T-cell (primary cell): ENCODE results near the gene CCIN. TPM values are rescaled to one million over a fixed set of nuclear protein-coding genes. Genes with fewer than 3 reads are reported as not detected.
A peak's percentile ranks its signal among the peaks of the same experiment; 100 is the strongest.

Source experiments
- ATAC-seq, 4 experiments: fragments of 200-7000 bp in 3 of 4; fragments of 150-1000 bp in 1 of 4; cut with Tn5 transposase; replicated peaks in 1 of 4; 1 replicate in 3 of 4; 2 replicates in 1 of 4; pipeline ENCODE4 v1.10.0; 2021; ENCODE audit warnings: moderate library complexity in 3 of 4, mild to moderate bottlenecking in 2 of 4, moderate number of reproducible peaks in 1 of 4
- CTCF ChIA-PET, 2 donors: fragments of 300-600 bp; sonication (Branson Sonifier 250); formaldehyde crosslinking; loops; one replicate each; lab custom pipeline; 2022; ENCODE audit warnings: antibody characterized with exemption in 2 of 2; lab: Charles Lee
- POLR2A ChIA-PET, 2 donors: fragments of 300-600 bp; sonication (Branson Sonifier 250); formaldehyde crosslinking; loops; one replicate each; lab custom pipeline; 2022; ENCODE audit warnings: antibody characterized with exemption in 2 of 2; lab: Charles Lee
- DNase-seq, 35 experiments: peaks; one replicate each; pipeline versions ENCODE4 v3.0.0 to v3.0.0-alpha.2; 2013 to 2023
- H3K27ac ChIP-seq: one replicate; pipeline ENCODE4 v1.5.1; 2013; ENCODE audit warnings: low read length
- H3K27me3 ChIP-seq, 2 experiments: replicated peaks in 1 of 2; 1 replicate in 1 of 2; 2 replicates in 1 of 2; pipeline versions ENCODE4 v1.6.1 to v1.7.0; 2013; ENCODE audit warnings: low read length in 1 of 2, mixed read lengths in 1 of 2; ENCODE audit not compliant: control insufficient read depth in 2 of 2, insufficient read depth in 2 of 2; ENCODE audit errors: extremely low read depth in 1 of 2
- H3K36me3 ChIP-seq, 2 donors: 1 replicate in 1 of 2; 2 replicates in 1 of 2; pipeline versions ENCODE4 v1.6.1 to v1.7.0; 2013; ENCODE audit warnings: low read length in 1 of 2; ENCODE audit not compliant: control insufficient read depth in 2 of 2, insufficient read depth in 1 of 2; ENCODE audit errors: extremely low read depth in 1 of 2
- H3K4me1 ChIP-seq, 2 experiments: 1 replicate in 1 of 2; 2 replicates in 1 of 2; pipeline versions ENCODE4 v1.6.1 to v1.7.0; 2013; ENCODE audit warnings: low read length in 2 of 2, mixed read lengths in 1 of 2; ENCODE audit not compliant: insufficient read depth in 2 of 2, control insufficient read depth in 1 of 2; ENCODE audit errors: extremely low read depth in 1 of 2
- H3K4me3 ChIP-seq, 2 donors: 1 replicate in 1 of 2; 2 replicates in 1 of 2; pipeline versions ENCODE4 v1.5.1 to v1.7.0; 2013; ENCODE audit warnings: mild to moderate bottlenecking in 2 of 2, low read length in 1 of 2, moderate library complexity in 1 of 2; ENCODE audit not compliant: control insufficient read depth in 1 of 2; ENCODE audit errors: extremely low read depth in 1 of 2
- H3K9me3 ChIP-seq: 2 replicates; pipeline ENCODE4 v1.7.0; 2013
- H3K27ac Mint-ChIP-seq, 2 donors: one replicate each; pipeline ENCODE4 v1.8.0; 2020 to 2021; ENCODE audit warnings: mild to moderate bottlenecking in 2 of 2, mixed read lengths in 2 of 2
- H3K27me3 Mint-ChIP-seq, 2 donors: one replicate each; pipeline ENCODE4 v1.8.0; 2021 to 2022; ENCODE audit warnings: mixed read lengths in 2 of 2
- H3K36me3 Mint-ChIP-seq: one replicate; pipeline ENCODE4 v1.8.0; 2021; ENCODE audit warnings: mixed read lengths
- H3K4me1 Mint-ChIP-seq, 3 donors: one replicate each; pipeline ENCODE4 v1.8.0; 2020 to 2022; ENCODE audit warnings: mixed read lengths in 3 of 3, mild to moderate bottlenecking in 1 of 3
- H3K4me3 Mint-ChIP-seq, 3 donors: one replicate each; pipeline ENCODE4 v1.8.0; 2020 to 2022; ENCODE audit warnings: mild to moderate bottlenecking in 3 of 3, mixed read lengths in 3 of 3, moderate library complexity in 3 of 3
- H3K9me3 Mint-ChIP-seq, 3 donors: one replicate each; pipeline ENCODE4 v1.8.0; 2020 to 2022; ENCODE audit warnings: mixed read lengths in 3 of 3
- WGBS: methylation state at CpG from one replicate; pipeline ENCODE4 v1.1.5; 2013; ENCODE audit warnings: missing lambda C conversion rate; ENCODE audit not compliant: insufficient coverage; 5-methylcytosine and 5-hydroxymethylcytosine counted together
- total RNA-seq, 35 experiments: library from RNA in 6 of 35; stranded (reverse) in 6 of 35; fragments of 120-200 nt in 1 of 35; gene quantifications; one replicate each; pipeline versions ENCODE4 v1.2.1 to v1.2.4 and lab custom pipeline; 2013 to 2026

The CCIN gene
- total RNA-seq, 5 donors from 2014 or later (not counting 1 experiment from before 2014, with no cell fraction given) = 0.13 to 0.84 (median 0.68) TPM; not detected in 2

DNA sequence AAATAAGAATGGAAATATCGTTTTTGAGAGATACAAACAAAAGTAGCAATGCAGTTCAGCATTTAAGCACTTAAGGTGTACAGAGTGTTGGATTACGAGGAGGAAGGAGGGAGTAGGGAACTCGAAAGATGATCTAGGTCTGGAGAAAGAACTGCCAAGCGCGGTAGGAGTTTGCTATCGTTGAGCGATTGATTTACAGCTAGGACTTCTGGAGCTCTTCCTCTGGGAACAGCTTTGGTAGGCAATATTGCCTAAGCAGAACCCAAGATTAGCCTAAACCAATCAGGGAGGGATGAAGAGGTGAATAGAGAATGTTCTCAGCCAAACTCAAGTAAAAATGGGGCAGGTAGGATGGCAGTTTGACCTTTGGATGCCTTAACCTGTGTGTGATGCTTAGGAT, 22.5 kb downstream of the CCIN start:
- H3K27ac Mint-ChIP-seq = peak overlapping the region; percentile 88 to 92
- no peaks in the 10 kb centered on the region for H3K27me3 ChIP-seq
- ATAC-seq = no peak
- H3K27ac ChIP-seq = no peak overlapping the region
- peaks cover 24 to 34% of the 10 kb centered on the region in 2 experiments for H3K4me1 ChIP-seq
- ChIA-PET CTCF (interaction anchor here (0.6 to 2.5 kb wide), 6 partner anchors 9 to 1109 kb away, joined by 3 to 19 read pairs (median 3); no protein-coding TSS in a partner anchor), POLR2A (interaction anchor here in 1 of 2 donors (0.6 kb wide), 3 partner anchors 39 to 1546 kb away, joined by 4 read pairs; no protein-coding TSS in a partner anchor)
- peaks cover 46 to 60% (median 50%) of the 10 kb centered on the region in 3 donors for H3K4me1 Mint-ChIP-seq
- 0% methylated on average over 6 of the region's 7 CpGs for WGBS
- H3K9me3 Mint-ChIP-seq = no peaks in the 10 kb centered on the region
- peaks cover 18% of the 10 kb centered on the region for H3K36me3 Mint-ChIP-seq
- H3K4me3 ChIP-seq = peak overlapping the region; percentile 68 to 72
- peak overlapping the region; percentile 91 to 94 (median 92) for H3K4me3 Mint-ChIP-seq
- H3K9me3 ChIP-seq = no peaks in the 10 kb centered on the region
- H3K27me3 Mint-ChIP-seq = peaks cover 0 to 5% of the 10 kb centered on the region in 2 donors
- H3K36me3 ChIP-seq = peaks cover 0 to 4% of the 10 kb centered on the region in 2 donors
- DNase-seq = no peak

DNA sequence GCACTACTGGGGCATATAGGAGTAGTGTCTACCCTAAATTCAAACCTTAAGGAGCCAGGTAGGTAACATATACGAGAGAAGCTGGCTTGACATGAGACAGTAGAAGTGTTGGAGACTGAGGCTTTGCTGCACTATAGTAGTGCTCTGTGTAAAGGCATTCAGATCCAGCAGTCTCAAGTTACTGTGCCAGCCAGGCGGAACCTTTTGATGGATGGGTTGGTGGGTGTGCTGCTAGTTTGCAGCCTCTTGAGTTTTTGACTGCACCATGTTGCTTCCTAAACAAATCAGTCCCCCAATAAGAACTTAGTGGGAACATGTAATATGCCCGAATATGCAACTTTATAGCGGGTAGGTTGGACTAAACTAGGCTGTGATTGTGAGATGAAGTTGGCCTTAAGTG, 23.0 kb downstream of the CCIN start:
- Histone ChIP-seq H3K4me3 (peak overlapping the region; percentile 68 to 72), H3K36me3 (peaks cover 0 to 8% of the 10 kb centered on the region in 2 donors), H3K27me3 (no peaks in the 10 kb centered on the region), H3K27ac (no peak overlapping the region), H3K9me3 (no peaks in the 10 kb centered on the region), H3K4me1 (peaks cover 24 to 37% of the 10 kb centered on the region in 2 experiments)
- peaks cover 18% of the 10 kb centered on the region for H3K36me3 Mint-ChIP-seq
- H3K4me3 Mint-ChIP-seq = peak overlapping the region; percentile 91 to 94 (median 92)
- POLR2A ChIA-PET = interaction anchor here in 1 of 2 donors (0.6 kb wide), 2 partner anchors 403 to 1547 kb away, joined by 3 to 4 read pairs; no protein-coding TSS in a partner anchor
- H3K9me3 Mint-ChIP-seq = no peaks in the 10 kb centered on the region
- DNase-seq (no peak), ATAC-seq (no peak)
- H3K27ac Mint-ChIP-seq = peak overlapping the region in 1 of 2 donors; percentile 88
- CTCF ChIA-PET = interaction anchor here (0.6 to 2.3 kb wide), 3 partner anchors 9 to 1109 kb away, joined by 3 to 19 read pairs (median 3); no protein-coding TSS in a partner anchor
- 38% methylated on average over 1 of the region's 4 CpGs for WGBS
- H3K4me1 Mint-ChIP-seq = peaks cover 46 to 62% (median 55%) of the 10 kb centered on the region in 3 donors
- peaks cover 0 to 5% of the 10 kb centered on the region in 2 donors for H3K27me3 Mint-ChIP-seq

DNA sequence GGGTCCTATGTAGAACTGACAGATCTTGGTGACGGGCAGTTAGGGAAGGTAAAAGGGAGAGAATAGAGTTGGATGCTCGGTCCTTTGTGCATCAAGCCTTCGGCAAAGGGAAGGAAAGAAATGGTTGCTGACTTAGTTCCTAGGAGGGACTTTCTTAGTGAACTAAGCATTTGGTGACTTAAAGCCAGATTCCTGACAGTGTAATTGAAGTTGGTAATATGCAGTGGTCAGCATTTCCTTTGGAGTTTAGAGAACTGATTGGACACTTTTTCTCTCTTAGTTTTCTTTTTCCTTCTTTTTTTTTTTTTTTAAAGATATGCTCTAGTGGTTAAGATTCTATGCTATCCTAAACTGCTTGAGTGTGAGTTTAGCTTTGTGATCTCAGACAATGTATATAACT, 23.8 kb downstream of the CCIN start:
- H3K27ac Mint-ChIP-seq = peak overlapping the region in 1 of 2 donors; percentile 18
- peak overlapping the region; percentile 91 to 94 (median 92) for H3K4me3 Mint-ChIP-seq
- H3K27me3 ChIP-seq = no peaks in the 10 kb centered on the region
- H3K9me3 ChIP-seq = no peaks in the 10 kb centered on the region
- peaks cover 24 to 37% of the 10 kb centered on the region in 2 experiments for H3K4me1 ChIP-seq
- H3K4me3 ChIP-seq = no peak overlapping the region
- 75% methylated on average over 3 of the region's 3 CpGs for WGBS
- H3K36me3 ChIP-seq = peaks cover 0 to 13% of the 10 kb centered on the region in 2 donors
- no peak for DNase-seq
- H3K27ac ChIP-seq = no peak overlapping the region
- H3K9me3 Mint-ChIP-seq = no peaks in the 10 kb centered on the region
- ChIA-PET POLR2A (interaction anchor here in 1 of 2 donors (0.6 kb wide), 1 partner anchor 66 kb away, joined by 4 read pairs; no protein-coding TSS in a partner anchor), CTCF (interaction anchor here (1.1 to 1.2 kb wide), 2 partner anchors 90 kb away, joined by 3 read pairs; no protein-coding TSS in a partner anchor)
- peaks cover 22% of the 10 kb centered on the region for H3K36me3 Mint-ChIP-seq
- ATAC-seq = no peak
- peaks cover 52 to 61% (median 60%) of the 10 kb centered on the region in 3 donors for H3K4me1 Mint-ChIP-seq
- H3K27me3 Mint-ChIP-seq = peaks cover 0 to 2% of the 10 kb centered on the region in 2 donors

DNA sequence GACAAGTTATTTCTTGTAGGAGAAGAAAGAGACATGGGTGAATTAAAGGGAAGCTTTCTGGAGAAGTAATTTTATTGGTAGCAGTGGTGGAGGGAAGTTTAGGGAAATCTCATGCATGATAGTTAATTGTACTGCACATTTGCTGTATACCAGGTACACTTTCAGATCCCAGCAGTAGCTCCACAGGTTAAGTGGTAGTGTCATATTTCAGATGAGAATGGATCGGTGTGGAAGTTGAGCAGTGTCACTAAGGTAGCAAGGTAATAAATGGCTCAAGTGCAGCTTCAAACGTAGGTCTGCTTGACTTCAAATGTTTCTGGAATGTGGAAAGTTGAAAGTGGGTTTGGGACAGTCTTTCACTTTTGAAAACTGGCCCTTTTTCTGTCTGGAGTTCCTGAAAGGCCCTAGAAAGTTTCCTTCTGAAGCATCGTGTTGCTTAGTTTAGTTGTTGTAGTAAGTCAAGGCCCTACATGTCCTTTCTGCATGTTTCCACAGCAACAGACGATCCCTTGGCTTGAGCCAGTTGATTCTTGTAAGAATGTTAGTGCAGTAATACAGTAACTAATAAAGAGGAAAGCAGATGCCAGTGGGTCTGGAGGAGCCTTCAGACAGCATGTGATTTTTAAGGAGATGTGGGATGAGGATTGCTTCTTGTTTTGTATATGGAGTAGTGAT, 25.3 kb downstream of the CCIN start:
- ChIA-PET CTCF (no interaction called here), POLR2A (interaction anchor here in 1 of 2 donors (0.5 kb wide), 1 partner anchor 140 kb away, joined by 8 read pairs; no protein-coding TSS in a partner anchor)
- H3K27ac ChIP-seq = no peak overlapping the region
- H3K27me3 ChIP-seq = no peaks in the 10 kb centered on the region
- no peak for ATAC-seq
- H3K4me3 Mint-ChIP-seq = peak overlapping the region in 2 of 3 donors; percentile 29 to 94
- no peak overlapping the region for H3K27ac Mint-ChIP-seq
- H3K9me3 ChIP-seq = no peaks in the 10 kb centered on the region
- peaks cover 27% of the 10 kb centered on the region for H3K36me3 Mint-ChIP-seq
- H3K9me3 Mint-ChIP-seq = no peaks in the 10 kb centered on the region
- H3K4me3 ChIP-seq = no peak overlapping the region
- WGBS = 60% methylated on average over 2 of the region's 4 CpGs
- H3K27me3 Mint-ChIP-seq = no peaks in the 10 kb centered on the region
- H3K4me1 Mint-ChIP-seq = peaks cover 52 to 60% (median 58%) of the 10 kb centered on the region in 3 donors
- peaks cover 24 to 37% of the 10 kb centered on the region in 2 experiments for H3K4me1 ChIP-seq
- peaks cover 0 to 25% of the 10 kb centered on the region in 2 donors for H3K36me3 ChIP-seq
- no peak for DNase-seq

DNA sequence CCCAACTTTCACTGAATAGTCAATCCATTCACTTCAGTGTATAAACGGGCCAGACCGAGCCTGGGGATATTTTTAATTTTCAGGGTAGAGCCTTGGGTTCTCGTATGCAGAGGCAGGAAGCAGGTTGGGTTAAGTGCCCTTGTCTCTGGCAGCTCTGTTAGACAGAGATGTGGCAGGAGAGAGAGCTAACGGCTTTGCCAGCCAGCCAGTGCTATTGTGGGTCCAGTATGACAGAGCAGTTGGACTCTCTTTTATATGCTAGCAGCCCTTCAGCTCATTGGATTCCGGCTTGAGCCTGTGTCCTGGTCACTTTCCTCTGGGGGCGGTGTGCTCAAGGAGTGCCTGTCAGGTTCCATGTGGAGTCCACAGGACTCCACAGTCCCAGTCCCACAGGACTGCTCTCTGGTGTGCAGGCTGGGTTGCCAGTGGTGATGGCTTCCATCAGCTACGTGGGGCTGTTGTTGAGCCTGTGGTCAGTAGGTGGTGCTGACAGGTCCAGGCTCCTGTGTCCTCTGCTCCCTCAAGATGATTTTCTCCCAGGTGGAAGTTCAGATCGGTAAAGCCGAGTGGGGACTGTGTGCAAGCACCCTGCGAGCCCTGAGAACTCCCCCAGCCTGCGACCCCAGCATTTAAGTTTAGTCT, 35.8 kb downstream of the CCIN start:
- Mint-ChIP-seq H3K27me3 (no peaks in the 10 kb centered on the region), H3K9me3 (no peaks in the 10 kb centered on the region), H3K4me1 (peaks cover 25 to 49% (median 47%) of the 10 kb centered on the region in 3 donors), H3K4me3 (no peak overlapping the region), H3K36me3 (peaks cover 65% of the 10 kb centered on the region), H3K27ac (no peak overlapping the region)
- POLR2A ChIA-PET = no interaction called here
- 100% methylated on average over 9 of the region's 11 CpGs for WGBS
- Histone ChIP-seq H3K36me3 (peaks cover 18 to 94% of the 10 kb centered on the region in 2 donors), H3K27ac (no peak overlapping the region), H3K9me3 (no peaks in the 10 kb centered on the region), H3K27me3 (no peaks in the 10 kb centered on the region), H3K4me3 (no peak overlapping the region), H3K4me1 (peaks cover 0 to 8% of the 10 kb centered on the region in 2 experiments)
- CTCF ChIA-PET = no interaction called here
- DNase-seq (no peak), ATAC-seq (no peak)

DNA sequence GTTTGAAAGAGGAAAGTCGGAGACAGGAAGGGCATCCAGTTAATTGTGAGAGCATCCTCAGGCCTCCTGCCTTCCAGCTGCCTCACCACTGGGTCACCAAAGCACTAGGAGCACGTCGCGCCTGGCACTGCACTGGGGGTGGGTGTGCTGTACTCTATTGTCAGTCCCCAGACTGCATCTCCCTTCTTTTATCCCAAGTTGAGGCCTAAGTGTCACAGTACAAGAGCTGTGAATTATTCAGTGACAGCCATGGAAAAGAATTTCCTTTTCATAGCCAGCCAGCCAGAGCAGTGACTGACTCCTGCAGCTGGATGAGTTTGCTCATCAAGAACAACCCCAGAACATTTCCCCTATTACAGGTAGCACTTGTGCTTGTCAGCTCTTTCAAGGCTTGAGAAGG, 37.8 kb downstream of the CCIN start:
- WGBS = no CpG with 5 or more reads among the region's 4 CpGs
- Mint-ChIP-seq H3K27me3 (no peaks in the 10 kb centered on the region), H3K27ac (peak overlapping the region; percentile 40 to 86), H3K4me1 (peaks cover 41 to 66% (median 55%) of the 10 kb centered on the region in 3 donors), H3K4me3 (no peak overlapping the region), H3K9me3 (no peaks in the 10 kb centered on the region), H3K36me3 (peaks cover 74% of the 10 kb centered on the region)
- Histone ChIP-seq H3K27ac (no peak overlapping the region), H3K9me3 (no peaks in the 10 kb centered on the region), H3K36me3 (peaks cover 18 to 93% of the 10 kb centered on the region in 2 donors), H3K4me3 (no peak overlapping the region), H3K4me1 (peaks cover 0 to 8% of the 10 kb centered on the region in 2 experiments), H3K27me3 (no peaks in the 10 kb centered on the region)
- CTCF ChIA-PET = interaction anchor here in 1 of 2 donors (1.2 kb wide), 1 partner anchor 16 kb away, joined by 3 read pairs; the partner anchor contains the start of gene CLTA
- POLR2A ChIA-PET = no interaction called here
- ATAC-seq (no peak), DNase-seq (no peak)
